ENCODE results near the gene IL17RA.
"Not testable (repeated sequence)": the region's sequence is repeated elsewhere in the genome, so short reads cannot be mapped to it uniquely, and the experiment has no call there.

The IL17RA gene

GRCh38 chr22:17084554-17085276, at the start of gene IL17RA:
TSS of gene IL17RA (plus strand) at chr22:17085000. CDS start at chr22:17085092, 92 bp downstream.
- TF ChIP-seq POLR2A (IDR thresholded peaks at IDR 0.05; ENCODE audit: low read length) (peak; percentile 60), GATA1 (IDR thresholded peaks at IDR 0.05; ENCODE audit: low read depth, low read length) (no peak)

GRCh38 chr22:17035246-17035645, 49.6 kb upstream of the IL17RA start:
- DNase-seq, result no peak
- TF ChIP-seq GATA1 (IDR thresholded peaks at IDR 0.05; ENCODE audit: low read depth, low read length) (no peak), POLR2A (IDR thresholded peaks at IDR 0.05; ENCODE audit: low read length) (no peak)

More at GRCh38 chr22:17084554-17085276, at the start of gene IL17RA:
- DNase-seq, result peak; percentile 78 to 83

- not testable (repeated sequence) for DNase-seq
Measured at GRCh38 chr22:17035976-17036841, 48.6 kb upstream of the IL17RA start.

GRCh38 chr22:17036842-17037711, 47.7 kb upstream of the IL17RA start:
- not testable (repeated sequence) for DNase-seq

- no peak for DNase-seq
- no peak for TF ChIP-seq POLR2A (IDR thresholded peaks at IDR 0.05; ENCODE audit: low read length)
- no peak for TF ChIP-seq GATA1 (IDR thresholded peaks at IDR 0.05; ENCODE audit: low read depth, low read length)
Measured at GRCh38 chr22:17043521-17043920, 41.3 kb upstream of the IL17RA start.

GRCh38 chr22:17046566-17047348, 38.0 kb upstream of the IL17RA start:
- TF ChIP-seq POLR2A (IDR thresholded peaks at IDR 0.05; ENCODE audit: low read length) (no peak), GATA1 (IDR thresholded peaks at IDR 0.05; ENCODE audit: low read depth, low read length) (no peak)
- DNase-seq, result no peak

- TF ChIP-seq POLR2A (IDR thresholded peaks at IDR 0.05; ENCODE audit: low read length) (no peak), GATA1 (IDR thresholded peaks at IDR 0.05; ENCODE audit: low read depth, low read length) (no peak)
- no peak for DNase-seq
Measured at GRCh38 chr22:17047656-17048055, 37.1 kb upstream of the IL17RA start.

GRCh38 chr22:17056058-17056457, 28.7 kb upstream of the IL17RA start:
- no peak for TF ChIP-seq GATA1 (IDR thresholded peaks at IDR 0.05; ENCODE audit: low read depth, low read length)
- TF ChIP-seq POLR2A (IDR thresholded peaks at IDR 0.05; ENCODE audit: low read length), result no peak
- DNase-seq, result no peak

- TF ChIP-seq POLR2A (IDR thresholded peaks at IDR 0.05; ENCODE audit: low read length) (no peak), GATA1 (IDR thresholded peaks at IDR 0.05; ENCODE audit: low read depth, low read length) (no peak)
- no peak for DNase-seq
Measured at GRCh38 chr22:17056807-17057206, 28.0 kb upstream of the IL17RA start.

GRCh38 chr22:17057959-17058814, 26.6 kb upstream of the IL17RA start:
- peak; percentile 26 to 62 for DNase-seq
- TF ChIP-seq POLR2A (IDR thresholded peaks at IDR 0.05; ENCODE audit: low read length), result no peak
- TF ChIP-seq GATA1 (IDR thresholded peaks at IDR 0.05; ENCODE audit: low read depth, low read length), result no peak

- TF ChIP-seq POLR2A (IDR thresholded peaks at IDR 0.05; ENCODE audit: low read length) (no peak), GATA1 (IDR thresholded peaks at IDR 0.05; ENCODE audit: low read depth, low read length) (no peak)
- DNase-seq, result no peak
Measured at GRCh38 chr22:17060126-17060525, 24.7 kb upstream of the IL17RA start.

- no peak for DNase-seq
- TF ChIP-seq GATA1 (IDR thresholded peaks at IDR 0.05; ENCODE audit: low read depth, low read length) (no peak), POLR2A (IDR thresholded peaks at IDR 0.05; ENCODE audit: low read length) (no peak)
Measured at GRCh38 chr22:17063411-17064106, 21.2 kb upstream of the IL17RA start.

All from erythroblast (primary cell).